SK-N-SH (cell line): ENCODE data around the gene CACNA1H.
"Not testable (repeated sequence)": the region's sequence is repeated elsewhere in the genome, so short reads cannot be mapped to it uniquely, and the experiment has no call there.

Experiments
- CHD2 ChIP-seq: fragments of 150-350 bp; IDR thresholded peaks from 2 replicates; pipeline ENCODE4 v1.6.1; 2018; ENCODE audit warnings: low read length; ENCODE audit not compliant: partially characterized antibody
- CTCF ChIP-seq: fragments of 200-600 bp; sonication (generic); IDR thresholded peaks from 2 replicates; pipeline ENCODE4 v1.6.1; 2017; ENCODE audit warnings: antibody characterized with exemption, mild to moderate bottlenecking, moderate library complexity
- EZH2phosphoT487 ChIP-seq: fragments of 200-600 bp; sonication (generic); IDR thresholded peaks from 2 replicates; pipeline ENCODE4 v1.6.1; 2017; ENCODE audit warnings: low read depth, mixed run types, mild to moderate bottlenecking, antibody characterized with exemption, moderate library complexity, borderline replicate concordance
- JUND ChIP-seq: IDR thresholded peaks from 2 replicates; pipeline ENCODE4 v1.4.0; 2012
- POLR2AphosphoS5 ChIP-seq: IDR thresholded peaks from 2 replicates; pipeline ENCODE4 v1.6.1; 2012; ENCODE audit warnings: low read depth, low read length
- RAD21 ChIP-seq: IDR thresholded peaks from 2 replicates; pipeline ENCODE4 v1.6.1; 2012; ENCODE audit warnings: mild to moderate bottlenecking, low read length
- REST ChIP-seq: IDR thresholded peaks from 2 replicates; pipeline ENCODE4 v1.6.1; 2012; ENCODE audit warnings: mild to moderate bottlenecking, low read depth, low read length, moderate library complexity
- RFX5 ChIP-seq: IDR thresholded peaks from 2 replicates; pipeline ENCODE4 v1.6.1; 2012; ENCODE audit warnings: mild to moderate bottlenecking, improper control_type of control experiment, low read length
- USF2 ChIP-seq: fragments of 150-350 bp; IDR thresholded peaks from 2 replicates; pipeline ENCODE4 v1.6.1; 2017; ENCODE audit warnings: antibody characterized with exemption, low read length, low read depth, borderline replicate concordance
- YY1 ChIP-seq: IDR thresholded peaks from 2 replicates; pipeline ENCODE4 v1.4.0; 2012; ENCODE audit warnings: low read depth, mild to moderate bottlenecking
- ZBTB33 ChIP-seq: IDR thresholded peaks from 2 replicates; pipeline ENCODE4 v1.4.0; 2012; ENCODE audit warnings: low read depth, borderline replicate concordance

GRCh38 chr16:1231301-1231700 is 78.4 kb downstream of the CACNA1H start:
- TF ChIP-seq CHD2, USF2, CTCF, RFX5, EZH2phosphoT487, YY1, JUND, REST, POLR2AphosphoS5, RAD21, ZBTB33: not testable (repeated sequence)
